HG03558 (cell line): Measurements from ENCODE around the gene COL11A1.
"Not testable (repeated sequence)": the region's sequence is repeated elsewhere in the genome, so short reads cannot be mapped to it uniquely, and the experiment has no call there.

Experiments
- ATAC-seq: cut with Tn5 transposase; IDR thresholded peaks from one replicate; pipeline ENCODE4 v1.9.1; 2021; ENCODE audit warnings: moderate number of reproducible peaks; ENCODE audit not compliant: unreplicated experiment; ENCODE audit errors: extremely low read depth

Gene COL11A1

DNA sequence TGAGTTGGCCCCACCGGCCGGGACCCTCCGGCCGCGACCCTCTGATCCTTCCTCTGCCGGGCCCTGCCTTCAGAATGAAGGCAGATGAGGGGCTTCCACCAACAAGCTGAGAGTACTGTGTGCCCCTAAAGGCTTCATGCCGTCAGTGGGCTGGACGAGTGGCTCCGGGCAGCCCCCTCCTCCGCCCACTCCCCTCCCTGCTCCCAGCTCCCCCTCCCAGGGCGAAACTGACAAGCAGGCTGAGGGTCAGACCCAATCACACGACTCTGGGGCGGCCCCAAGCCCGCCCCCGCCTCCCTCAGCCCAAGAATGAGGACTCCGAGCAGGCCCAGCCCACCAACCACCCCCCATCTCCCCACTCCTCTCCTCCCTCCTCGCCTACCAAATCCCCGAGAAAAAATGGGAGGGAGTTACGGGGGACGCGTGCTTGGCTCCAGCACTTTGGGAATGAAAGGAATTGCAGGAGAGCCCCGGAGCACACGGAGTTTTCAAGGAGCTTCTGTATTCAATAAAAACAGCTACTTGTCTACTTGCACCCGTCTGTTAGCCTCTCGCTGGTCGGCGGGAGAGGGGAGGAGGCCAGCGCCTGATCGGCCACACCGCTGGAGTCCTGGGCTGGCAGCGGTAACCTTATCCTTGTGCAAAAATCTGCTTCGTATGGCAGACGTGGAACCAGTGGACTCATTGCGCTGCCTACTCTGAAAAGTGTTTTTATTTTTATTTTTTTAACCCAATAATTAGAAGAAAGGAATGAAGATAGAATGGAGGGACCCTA lies at the start of gene COL11A1:
Gene COL11A1 (minus strand): TSS at position 147 of the 775 bp plus-strand sequence. CDS start 344 bp downstream, outside the sequence.
- no peak for ATAC-seq

DNA sequence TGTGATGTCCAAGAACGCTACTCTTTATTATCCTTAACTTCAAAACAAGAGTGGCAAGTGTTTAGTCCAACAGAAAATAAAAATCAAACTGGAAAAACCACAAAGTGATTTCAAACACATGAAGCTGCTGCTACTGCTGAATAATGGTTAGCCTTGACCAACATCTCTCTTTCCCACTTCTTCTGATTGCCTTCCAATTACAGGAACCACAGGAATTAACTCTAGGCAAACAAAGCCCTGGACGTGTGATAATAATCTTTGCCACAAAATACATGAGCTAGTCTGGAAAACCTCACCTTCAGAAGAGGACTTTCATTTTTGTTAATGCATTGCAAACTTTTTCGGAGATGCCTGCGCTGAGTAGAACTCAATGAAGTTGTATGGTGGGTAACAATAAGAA lies 48.6 kb upstream of the COL11A1 start:
- ATAC-seq: no peak

DNA sequence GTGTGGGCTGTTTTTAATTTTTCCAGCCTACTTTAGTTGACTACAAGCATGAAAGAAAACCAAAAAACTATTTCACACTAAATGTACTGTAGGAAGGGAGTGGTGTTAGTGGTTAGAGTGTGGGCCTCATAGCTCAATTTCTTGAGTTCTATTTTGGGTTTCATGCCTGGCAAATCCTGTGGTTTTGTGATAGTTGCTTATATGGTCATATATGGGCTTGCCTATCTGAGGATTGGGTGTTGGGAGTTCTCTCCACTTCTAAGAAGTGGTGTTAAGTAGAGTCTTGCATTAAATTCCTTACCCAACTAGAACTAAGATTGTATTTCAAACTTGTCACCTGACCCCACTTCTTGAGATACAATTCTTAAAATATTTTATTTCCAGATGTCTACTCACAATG lies 37.8 kb upstream of the COL11A1 start:
- ATAC-seq: no peak

DNA sequence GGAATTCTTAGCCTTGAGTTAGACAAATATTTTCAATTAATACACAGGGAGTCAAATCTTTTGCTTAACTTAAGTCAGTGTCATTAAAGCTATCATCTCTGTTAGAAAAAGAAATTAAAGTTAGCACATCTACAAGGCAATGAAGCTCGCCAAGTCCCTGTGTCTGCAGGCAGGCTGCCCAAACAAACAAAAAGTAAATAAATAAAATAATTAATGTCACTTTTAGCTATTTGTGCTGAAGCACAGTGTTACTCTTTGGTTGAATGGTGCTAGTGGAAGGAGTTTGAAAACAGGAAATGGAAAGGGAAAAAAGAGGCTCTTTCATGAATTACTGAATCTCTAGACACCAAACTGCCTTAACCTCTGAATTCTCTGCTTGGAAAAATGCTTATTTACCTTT lies 37.1 kb upstream of the COL11A1 start:
- ATAC-seq: no peak

DNA sequence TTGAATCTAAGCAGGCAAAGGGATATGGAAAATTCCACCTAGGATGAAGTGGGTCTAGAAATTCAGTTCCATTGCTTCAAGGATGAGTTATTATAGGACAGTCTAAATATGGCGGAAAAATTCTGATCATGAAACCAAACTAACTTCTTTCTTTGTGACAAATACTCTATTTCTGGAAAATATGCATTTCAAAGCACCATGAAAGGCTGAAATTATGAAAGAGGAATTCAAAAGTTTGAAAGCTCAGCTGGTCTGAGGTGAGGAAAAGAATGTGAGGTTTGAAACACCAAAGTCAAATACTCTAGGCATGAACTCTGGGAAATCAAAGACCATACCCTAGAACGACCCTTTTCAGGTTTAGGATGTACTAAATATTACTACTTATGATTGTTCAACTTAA lies 36.4 kb upstream of the COL11A1 start:
- no peak for ATAC-seq

DNA sequence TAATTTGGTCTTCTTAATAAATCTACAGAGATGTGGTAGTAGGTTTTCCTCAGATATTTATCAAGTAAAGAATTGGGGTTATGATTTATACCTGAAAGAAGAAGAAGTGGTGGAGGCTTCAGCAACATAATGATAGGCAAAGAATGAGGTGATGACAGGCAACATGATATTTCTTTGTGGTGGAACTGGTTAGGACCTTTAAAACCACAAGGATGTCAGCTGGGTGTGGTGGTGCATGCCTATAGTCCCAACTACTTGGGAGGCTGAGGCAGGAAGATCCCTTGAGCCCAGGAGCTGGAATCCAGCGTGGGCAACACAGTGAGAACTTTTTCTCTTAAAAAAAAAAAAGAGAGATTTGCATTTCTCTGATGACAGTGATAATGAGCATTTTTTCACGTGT lies 34.1 kb upstream of the COL11A1 start:
- no peak for ATAC-seq

DNA sequence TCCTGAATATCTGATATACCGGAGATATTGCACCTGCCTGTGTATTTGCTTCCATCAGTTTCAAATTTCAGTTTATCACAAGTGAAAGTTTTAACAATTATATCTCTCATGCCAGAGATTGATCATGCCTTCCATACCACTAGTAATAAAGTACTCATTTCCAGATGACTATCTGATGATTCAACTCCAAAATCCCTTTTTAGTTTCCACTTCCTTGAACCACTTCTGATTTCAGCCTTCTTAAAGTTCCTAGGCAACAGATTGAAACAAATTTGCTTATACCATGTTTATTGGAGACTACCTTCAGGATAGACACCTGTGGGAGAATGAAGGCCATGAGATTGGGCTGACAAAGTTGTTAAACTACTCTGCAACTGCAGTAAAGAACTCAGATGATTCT lies 21.5 kb upstream of the COL11A1 start:
- ATAC-seq: no peak

DNA sequence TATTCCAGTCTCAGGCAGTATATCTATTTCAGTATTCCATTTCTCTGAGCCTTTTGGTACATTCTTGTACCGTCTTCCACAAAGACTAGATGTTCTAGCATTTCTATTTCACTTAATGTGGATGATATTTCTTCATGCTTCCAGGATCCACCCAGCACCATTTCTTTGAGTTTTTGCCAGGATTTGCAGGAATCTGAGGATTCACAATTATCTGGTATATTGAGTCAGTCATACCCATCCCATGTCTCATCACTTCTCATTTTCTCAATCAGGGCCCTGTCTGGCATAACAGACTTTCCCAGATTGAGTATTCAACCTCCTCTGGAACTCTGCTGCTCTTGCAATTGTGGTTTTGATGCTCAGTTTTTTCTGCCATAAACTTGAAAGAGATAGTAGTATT lies 20.9 kb upstream of the COL11A1 start:
- ATAC-seq: no peak

DNA sequence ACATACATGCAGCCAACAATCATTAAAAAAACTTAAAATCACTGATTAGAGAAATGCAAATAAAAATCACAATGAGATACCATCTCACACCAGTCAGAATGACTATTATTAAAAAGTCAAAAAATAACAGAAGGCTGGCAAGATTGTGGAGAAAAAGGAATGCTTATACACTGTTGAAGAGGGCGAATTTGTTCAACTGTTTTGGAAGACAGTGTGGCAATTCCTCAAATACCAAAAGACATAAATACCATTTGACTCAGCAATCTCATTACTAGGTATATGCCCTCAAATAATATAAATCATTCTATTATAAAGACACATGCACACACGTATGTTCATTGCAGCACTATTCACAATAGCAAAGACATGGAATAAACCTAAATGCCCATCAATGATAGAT lies 19.9 kb upstream of the COL11A1 start:
- ATAC-seq: not testable (repeated sequence)

DNA sequence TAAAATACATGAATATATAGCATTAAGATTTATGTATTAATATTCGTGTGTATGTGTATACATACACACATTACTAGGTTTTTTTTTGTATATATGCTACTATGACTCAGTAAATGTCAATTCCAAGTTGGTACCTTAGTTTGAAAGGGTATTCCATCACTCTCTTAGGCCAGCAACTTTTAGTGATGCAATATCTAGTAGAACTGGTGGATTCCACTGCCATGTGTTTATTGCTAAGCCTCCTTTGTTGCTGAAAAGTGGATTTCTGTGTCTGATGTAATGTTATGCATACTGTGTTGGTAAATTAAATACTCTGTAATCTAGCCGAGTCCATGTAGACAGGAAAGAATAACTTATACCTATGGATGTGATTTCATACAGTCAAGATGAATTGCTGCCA lies 16.9 kb upstream of the COL11A1 start:
- no peak for ATAC-seq

DNA sequence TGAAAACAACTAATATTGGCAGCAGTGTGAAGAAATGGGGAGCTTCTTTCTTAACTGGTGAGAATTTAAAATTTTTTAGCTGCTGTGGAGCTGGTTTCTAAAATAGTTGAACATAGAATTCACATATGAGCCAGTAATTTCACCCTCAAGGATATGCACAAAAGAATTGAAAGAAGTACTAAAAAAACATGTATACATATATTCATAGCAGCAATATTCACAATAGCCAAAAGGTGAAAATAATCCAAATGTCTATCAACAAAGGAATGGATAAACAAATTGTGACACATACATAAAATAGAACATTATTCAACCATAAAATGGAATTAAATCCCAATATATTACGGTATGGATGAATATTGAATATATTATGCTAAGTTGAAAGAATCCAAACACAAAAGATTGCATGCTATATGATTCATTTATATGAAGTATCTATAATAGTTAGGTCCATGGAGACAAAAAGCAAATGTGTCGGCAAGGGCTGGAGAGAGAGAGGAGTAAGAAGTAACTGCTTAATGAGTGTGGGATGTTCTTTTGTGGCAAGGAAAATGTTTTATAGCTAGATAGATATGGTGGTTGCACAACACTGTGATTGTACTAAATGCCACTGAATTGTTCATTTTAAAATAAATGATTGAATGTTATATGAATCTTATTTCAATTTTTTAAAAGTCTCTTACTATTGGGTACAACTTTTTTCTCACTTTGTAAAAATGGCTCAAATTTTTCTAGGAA lies 14.8 kb upstream of the COL11A1 start:
- ATAC-seq: no peak

DNA sequence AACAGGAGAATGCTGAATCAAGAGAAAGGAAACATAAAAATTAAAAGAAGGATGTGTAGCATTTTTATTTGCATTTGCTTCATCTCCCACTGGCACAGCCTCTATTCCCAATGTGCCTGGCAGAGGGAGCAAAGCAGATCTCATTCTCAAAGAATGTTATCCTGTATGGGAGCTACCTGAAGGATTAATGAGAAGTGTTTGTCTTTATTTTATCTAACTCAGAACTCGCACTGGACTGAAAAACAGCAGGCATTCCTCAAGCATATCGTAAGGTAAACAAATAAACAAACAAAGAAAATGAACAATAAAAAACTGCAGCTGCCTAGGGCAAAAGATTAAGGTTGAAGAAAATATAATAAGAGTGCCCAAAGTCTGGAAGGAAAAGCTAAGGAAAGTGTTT lies 12.7 kb upstream of the COL11A1 start:
- ATAC-seq: no peak

DNA sequence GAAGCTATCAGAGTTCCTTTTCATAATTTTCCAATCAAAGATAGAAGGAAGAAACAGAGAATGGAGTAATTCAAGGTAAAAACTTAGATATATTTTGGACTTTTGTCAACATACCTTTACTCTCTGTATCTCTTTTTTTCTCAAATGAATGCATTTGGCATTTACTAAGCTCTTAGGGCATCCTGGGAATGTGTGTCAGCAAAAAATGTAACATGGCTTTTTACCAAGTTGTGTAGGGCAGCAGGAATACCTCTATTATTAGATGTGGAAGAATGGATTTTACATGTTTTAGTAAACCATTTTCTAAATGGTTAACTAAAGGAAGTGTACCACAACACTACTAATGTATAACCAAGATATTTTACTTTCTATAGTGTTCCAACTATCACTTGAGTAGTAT lies 4.2 kb upstream of the COL11A1 start:
- ATAC-seq: no peak

DNA sequence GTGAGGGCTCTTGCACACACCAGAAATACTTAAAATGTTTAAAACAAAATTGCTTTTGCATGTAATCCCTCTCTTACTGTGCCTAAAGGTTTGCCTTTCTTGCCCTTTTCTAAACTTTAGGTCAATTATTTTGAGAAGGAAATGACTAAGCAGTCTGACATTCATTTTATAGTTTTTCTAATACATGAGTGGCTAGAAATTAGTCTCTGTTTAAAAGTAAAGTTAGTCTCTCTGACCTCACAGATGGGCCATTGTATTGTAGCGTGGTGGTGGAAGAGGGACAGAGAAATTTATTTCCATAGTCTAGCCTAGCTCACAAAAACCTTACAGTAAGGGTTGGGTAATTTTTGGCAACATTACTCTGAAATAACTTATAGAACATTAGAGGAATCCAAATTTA lies 3.6 kb upstream of the COL11A1 start:
- ATAC-seq: no peak

DNA sequence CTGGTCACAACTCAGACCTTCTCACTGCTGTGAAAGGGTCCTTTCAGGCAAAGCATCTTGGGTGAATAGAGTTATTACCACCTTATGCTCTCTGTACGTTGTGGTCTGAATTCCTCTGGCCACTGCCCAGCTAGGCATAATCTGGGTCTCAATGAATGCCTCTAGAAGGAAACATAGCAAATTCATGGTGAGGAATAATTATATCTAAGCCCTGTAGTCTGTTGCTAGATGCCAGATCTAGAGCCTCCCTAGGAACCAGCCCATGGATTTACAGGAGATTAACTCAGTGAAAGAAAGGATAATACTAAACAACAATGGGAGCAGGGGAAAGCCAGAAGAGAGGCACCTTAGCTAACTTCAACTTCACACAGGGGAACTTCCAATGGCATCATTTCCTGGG lies 2.4 kb upstream of the COL11A1 start:
- ATAC-seq: no peak

DNA sequence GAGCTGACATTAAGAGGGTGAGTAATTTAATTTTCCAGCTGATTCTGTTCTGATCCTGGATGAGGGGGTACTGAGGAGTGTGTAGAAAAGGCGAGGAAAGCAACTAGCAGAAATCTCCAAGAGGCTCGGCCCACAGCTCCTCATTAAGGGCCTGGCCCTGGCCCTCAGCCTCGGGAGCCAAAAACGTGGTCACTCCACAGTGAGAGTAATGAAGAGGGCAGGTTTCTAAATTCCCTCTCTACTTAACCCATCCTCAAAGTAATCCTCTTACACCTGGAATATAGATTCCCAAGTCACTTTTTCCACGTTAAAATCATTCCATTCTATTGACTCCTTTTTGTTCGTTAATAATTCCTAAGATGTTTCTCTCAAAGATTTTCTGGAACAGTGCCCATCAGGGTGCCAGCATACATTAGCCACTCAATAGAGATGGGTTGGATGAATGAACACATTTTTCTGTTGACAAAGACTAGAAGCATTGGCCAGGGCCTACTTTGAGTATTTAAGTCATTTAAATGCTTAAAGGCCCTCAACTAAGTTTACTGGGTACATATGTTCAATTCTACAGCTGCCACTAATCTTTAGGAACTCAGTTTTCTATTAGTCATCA lies 1.1 kb upstream of the COL11A1 start:
- no peak for ATAC-seq

DNA sequence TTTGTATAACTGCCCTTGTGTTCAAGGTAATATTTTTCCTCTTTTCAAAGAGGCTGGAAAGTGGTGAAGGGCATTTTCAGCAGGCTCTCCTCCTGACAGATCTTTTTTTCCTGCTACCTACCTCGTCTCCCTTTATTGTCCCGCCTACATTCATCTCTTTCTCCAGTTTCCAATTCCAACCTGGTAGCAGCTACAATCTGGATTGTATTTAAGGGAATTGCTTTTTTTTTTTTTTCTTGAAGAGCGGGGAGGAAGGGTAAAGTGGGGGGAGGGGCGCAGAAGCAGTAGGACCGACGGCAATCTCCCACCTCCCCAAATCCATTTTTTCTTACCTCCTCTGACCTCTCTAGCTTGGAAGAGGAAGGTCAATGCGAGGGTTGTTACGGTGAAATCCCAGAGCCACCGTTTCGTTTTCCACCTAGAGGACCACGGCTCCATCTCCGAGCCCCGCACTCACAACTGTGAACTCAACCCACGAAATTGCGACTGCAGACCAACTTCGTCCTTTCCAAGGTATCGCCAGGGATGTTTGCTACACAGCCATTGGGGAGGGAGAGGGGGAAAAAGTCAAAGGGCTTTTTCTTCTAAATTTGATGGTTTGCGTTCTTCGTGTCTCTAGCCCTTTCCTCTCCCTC lies 464 bp downstream of the COL11A1 start:
- ATAC-seq: no peak

DNA sequence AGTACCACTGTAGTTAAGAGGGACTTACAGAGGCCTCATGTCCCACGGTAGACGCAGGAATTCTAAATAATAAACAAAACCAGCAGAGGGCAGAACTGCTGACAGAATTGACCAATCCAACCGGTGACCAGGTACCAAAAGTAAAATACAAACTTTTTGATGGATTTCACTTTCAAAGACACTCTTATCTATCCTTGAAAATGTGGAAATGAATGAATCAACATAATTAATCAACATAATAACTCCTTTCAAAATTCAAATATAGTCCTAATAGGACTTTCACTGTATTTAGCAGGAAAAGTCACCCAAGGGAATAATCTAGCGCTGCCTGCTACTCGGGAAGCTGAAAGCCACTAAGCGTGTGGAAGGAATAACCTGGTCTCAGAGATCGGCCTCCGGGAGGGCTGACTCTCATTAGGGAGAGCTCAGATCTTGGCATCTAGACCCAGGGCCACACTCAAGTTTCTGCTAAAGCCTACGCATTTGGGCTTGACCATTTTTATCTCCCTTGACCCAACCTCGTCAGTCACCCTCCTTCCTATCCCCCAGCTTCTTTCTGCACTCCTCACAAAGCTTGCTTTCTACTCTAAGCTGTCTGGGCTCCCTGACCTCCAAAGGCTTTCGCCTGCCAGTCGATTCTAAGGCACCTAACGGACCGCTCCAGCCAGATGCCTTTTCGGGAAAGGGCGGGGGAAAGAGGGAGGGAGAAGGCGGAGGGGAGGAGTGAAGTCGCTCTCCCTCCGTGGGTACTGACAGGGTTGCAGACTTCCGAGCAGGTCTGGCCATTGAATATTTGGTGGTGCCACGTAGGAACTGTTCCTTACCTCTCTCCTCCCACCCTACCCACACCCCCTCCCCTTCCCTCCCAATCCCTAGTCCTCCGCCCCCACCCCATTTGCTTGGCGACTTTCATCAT lies 1.6 kb downstream of the COL11A1 start:
- ATAC-seq: peak; percentile 75

DNA sequence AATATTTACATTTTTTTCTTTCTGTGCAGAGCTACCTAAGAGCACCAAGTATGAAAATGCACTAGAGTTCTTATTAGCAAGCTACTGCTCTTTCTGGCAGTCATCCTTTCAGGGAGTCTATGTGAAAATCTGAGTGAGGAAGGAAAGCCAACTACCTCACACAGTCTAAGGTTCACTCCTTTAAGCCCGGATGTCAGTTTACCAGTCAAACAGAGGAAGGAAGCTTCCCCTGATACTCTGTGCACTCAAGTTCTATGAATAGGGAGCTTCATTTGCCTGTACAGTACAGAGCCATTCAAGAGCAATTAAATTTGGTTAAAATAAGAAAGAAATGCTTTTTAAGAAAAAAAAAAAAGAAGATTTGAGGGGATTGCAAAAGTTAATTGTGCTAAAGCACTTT lies 6.9 kb downstream of the COL11A1 start:
- ATAC-seq: no peak

DNA sequence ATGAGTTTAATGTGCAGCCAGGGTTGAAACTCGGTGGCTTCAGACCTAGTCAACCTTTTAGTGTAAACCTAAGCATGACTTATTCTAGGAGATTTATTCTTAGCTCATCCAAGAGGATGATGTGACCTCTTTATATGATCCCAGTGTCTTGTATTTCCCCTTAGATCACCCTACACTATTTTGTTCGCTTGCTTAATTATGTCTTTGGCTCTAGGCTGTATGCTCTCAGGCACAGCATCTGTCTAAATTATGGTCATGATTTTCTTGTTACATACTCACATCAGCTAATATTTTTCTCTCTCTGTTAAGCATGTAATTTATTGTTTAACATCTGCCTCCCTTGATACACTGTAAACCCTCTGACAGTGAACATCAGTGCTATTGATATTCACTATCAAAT lies 19.1 kb downstream of the COL11A1 start:
- ATAC-seq: no peak
